GM18909 (cell line): ENCODE data around the gene NSUN6.

Experiments used
- ATAC-seq: cut with Tn5 transposase; IDR thresholded peaks from one replicate; pipeline ENCODE4 v1.9.1; 2021; ENCODE audit warnings: mild to moderate bottlenecking; ENCODE audit not compliant: unreplicated experiment, poor library complexity

The NSUN6 gene

GRCh38 chr10:18566177-18566576 is 85.2 kb downstream of the NSUN6 start:
- ATAC-seq = no peak

GRCh38 chr10:18565006-18565405 is 86.4 kb downstream of the NSUN6 start:
- no peak for ATAC-seq

GRCh38 chr10:18563003-18563726 is 88.2 kb downstream of the NSUN6 start:
- no peak for ATAC-seq

DNA sequence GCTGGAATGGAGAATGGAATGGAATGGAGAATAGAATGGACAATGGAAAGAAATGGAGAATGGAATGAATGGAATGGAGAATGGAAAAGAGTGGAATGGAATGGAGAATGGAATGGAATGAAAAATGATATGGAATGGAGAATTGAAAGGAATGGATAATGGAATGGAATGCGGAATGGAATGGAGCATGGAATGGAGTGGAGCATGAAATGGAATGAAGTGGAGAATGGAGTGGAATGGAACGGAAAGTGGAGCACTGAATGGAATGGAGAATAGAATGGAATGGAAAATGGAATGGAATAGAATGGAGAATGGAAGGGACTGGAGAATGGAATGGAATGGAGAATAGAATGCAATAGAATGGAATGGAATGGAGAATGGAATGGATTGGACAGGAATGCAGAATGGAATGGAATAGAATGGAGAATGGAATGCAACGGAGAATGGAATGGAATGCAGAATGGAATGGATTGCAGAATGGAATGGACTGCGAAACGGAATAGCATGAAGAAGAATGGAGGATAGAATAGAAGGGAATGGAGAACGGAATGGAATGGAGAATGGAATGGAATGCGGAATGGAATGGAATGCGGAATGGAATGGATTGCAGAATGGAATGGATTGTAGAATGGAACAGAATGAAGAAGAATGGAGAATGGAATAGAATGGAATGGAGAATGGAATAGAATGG is 89.4 kb downstream of the NSUN6 start:
- ATAC-seq = no peak

DNA sequence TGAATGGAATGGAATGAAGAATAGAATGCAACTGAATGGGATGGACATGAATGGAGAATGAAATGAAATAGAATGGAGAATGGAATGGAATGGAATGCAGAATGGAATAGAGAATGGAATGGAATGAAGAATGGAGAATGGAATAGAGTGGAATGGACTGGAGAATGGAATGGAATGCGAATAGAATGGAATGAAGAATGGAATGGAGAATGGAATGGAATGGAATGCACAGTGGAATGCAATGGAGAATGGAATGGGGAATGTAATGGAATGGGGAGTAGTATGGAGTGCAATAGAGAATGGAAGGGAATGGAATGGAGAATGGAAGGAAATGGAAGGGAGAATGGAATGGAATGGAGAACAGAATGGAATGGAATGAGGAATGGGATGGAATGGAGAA is 93.4 kb downstream of the NSUN6 start:
- ATAC-seq = no peak

DNA sequence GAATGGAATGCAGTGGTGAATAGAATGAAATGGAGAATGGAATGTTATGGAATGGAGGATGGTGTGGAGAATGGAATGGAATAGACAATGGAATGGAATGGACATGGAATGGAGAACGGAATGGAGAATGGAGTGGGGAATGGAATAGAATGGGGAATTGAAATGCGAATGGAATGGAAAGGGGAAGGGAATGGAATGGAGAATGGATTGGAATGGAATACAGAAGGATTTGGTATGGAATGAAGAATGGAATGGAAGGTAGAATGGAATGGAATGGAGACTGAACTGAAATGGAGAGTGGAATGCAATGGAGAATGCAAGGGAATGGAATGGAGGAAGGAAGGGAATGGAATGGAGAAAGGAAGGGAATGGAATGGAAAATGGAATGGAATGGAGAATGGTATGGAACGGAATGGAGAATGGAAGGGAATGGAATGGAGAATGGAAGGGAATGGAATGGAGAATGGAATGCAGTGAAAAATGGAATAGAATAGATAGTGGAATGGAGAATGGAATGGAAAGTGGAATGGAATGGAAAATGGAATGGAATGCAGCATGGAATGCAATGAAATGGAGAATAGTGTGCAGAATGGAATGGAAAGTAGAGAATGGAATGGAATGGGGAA is 94.8 kb downstream of the NSUN6 start:
- ATAC-seq = no peak

DNA sequence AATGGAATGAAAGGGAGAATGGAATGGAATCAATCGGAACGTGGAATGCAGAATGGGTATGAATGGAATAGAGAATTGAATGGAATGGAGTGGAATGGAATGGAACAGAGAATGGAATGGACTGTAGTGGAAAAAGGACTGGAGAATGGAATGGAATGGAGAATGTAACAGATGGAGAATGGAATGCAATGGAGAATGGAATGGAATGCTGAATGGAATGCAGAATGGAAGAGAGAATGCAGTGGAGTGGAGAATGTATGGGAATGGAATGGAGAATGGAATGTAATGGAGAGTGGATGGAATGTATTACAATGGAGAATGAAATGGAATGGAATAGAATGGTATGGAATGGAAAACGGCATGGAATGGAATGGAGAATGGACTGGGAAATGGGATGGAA is 96.9 kb downstream of the NSUN6 start:
- ATAC-seq = no peak

DNA sequence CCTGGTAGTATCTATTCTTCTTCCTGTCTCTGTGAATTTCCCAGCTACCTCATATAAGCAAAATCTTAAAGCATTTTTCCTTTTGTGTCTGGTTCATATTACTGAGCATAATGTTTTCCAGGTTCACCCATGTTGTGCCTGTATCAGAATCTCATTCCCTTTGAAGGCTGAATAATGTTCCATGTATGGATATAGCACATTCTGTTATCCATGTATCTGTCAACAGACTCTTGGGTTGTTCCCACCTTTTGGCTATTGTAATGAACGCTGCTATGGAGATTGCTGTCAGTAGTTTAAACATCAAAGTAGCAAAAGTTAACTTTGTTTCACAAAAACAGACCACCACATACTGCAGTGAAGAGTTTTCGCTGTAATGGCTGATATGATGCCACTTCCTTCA is 99.9 kb downstream of the NSUN6 start:
- ATAC-seq = no peak

- no peak for ATAC-seq
Observed at GRCh38 chr10:18549105-18549504, 102.3 kb downstream of the NSUN6 start.

- ATAC-seq = no peak
Observed at GRCh38 chr10:18545621-18546305, 105.6 kb downstream of the NSUN6 start.

DNA sequence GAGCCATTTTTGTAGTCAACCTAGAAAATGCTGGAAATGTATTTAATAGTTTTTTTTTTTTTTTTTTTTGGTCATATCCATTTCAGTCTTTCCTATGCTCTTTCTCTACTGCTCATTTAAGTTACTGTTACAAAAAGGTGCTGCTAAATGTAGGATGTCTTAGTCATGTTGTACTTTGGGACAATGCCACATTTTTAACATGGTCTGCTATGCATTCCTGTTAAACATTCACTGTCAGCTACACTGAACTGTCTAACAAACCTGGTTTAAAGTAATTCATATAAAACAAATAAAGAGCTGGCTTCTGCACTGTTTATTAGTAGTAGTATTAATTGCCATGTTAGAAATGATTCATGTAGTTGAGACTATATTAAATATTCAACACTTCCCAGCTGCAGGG is 108.6 kb downstream of the NSUN6 start:
- no peak for ATAC-seq

GRCh38 chr10:18540195-18540594 is 111.2 kb downstream of the NSUN6 start:
- no peak for ATAC-seq

DNA sequence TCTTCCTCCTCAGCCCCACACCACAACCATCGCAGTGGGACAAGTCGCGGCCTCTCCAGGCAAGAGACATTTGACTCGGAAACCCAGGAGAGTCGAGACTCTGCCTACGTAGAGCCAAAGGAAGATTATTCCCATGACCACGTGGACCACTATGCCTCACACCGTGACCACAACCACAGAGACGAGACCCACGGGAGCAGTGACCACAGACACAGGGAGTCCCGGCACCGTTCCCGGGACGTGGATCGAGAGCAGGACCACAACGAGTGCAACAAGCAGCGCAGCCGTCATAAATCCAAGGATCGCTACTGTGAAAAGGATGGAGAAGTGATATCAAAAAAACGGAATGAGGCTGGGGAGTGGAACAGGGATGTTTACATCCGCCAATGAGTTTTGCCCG is 112.1 kb downstream of the NSUN6 start:
- no peak for ATAC-seq

DNA sequence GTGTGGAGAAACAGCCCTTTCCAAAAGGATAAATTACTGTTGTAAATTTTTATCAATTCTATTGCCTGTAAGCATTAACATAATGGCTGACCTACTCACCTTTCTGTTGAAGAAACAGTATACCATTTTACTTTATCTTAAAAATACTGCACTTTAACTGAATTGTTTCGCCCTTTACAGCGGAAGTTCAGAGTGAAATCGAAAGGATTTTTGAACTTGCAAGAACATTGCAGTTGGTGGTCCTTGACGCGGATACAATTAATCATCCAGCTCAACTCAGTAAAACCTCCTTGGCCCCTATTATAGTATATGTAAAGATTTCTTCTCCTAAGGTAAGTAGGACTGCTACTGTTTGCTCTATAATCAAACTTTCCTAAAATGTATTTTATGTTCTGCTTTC is 117.5 kb downstream of the NSUN6 start:
- ATAC-seq = no peak

DNA sequence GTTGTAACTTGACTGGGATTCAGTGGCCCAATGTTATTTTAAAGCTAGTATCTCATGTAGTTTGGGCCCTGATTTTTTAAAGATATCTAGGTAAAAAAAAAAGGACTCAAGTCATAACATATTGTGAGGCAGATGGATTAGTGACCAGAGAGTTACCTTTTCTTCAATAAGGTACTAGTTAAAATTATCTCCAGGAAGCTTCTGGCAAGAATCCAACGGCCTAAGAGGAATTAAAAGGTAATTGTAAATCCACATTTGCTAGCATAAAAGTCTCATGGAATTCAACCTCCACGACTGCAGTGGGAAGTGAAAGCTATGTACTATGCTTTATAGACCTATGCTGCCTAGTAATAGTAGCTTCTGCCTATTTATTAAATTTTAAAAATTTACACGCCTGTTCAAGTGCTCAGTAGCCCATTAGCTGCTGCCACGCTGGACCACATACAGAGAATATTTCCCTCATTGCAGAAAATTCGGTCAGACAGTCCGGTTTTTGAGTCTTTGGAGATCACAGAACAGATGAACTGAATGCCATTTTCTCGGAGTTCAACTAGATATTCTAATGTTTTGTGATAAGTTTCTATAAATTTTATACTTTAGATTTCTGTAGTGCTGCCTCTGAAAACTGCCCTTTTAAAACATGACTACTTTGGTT is 118.4 kb downstream of the NSUN6 start:
- no peak for ATAC-seq

DNA sequence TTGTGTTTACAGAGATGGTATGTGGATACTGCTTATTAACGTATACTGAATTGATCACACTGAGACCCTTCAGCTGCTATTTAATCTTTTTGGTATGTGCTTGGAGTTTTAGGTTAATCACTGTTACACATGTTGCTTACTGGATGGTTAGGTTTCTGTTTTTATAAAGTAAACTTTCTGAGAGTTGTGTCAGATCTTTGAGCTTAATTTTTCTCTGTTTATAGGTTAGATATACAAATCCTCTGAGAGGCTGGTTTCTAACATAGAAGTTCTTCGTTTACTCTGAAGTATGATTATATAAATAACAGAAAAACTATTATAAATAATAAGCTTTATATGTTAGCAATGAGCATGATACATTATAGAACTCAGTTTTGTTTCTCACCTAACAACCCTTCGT is 123.1 kb downstream of the NSUN6 start:
- no peak for ATAC-seq

DNA sequence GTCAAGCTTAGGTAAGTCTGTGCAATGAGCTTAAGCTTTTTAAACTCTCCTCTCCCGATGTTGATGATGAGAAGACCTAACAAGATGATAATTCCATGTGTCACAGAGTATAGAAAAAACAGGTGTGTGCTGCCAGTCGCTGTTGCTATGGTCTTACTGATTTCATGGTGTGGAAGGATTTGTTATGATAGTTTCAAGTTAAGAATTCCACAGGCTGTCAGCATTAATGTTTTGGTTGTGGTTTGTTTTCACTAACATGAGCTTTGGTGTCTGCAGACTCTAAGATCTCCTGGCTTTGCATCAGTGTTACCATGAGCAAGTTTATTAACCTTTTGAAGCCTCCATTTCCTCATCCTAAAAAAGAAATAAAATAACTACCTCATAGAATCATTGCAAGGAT is 123.7 kb downstream of the NSUN6 start:
- no peak for ATAC-seq

DNA sequence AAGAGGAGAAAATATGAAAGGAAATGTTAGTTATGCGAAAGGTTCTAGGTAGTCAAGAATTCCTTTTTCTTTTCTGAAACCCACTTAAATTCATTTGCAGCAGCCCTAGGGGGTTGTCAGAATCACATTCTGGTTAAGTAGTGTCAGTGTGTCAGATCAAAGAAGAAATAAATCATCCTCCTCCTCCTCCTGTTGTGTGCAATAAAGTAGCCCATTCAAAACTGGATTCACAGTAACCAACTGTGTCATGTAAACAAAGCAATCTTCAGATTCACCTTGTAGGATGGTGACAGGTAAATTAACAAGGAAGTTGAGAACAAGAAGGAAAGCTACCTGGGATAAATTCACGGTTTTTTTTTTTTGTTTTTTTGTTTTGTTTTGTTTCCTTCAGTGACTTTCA is 127.5 kb downstream of the NSUN6 start:
- ATAC-seq = no peak

DNA sequence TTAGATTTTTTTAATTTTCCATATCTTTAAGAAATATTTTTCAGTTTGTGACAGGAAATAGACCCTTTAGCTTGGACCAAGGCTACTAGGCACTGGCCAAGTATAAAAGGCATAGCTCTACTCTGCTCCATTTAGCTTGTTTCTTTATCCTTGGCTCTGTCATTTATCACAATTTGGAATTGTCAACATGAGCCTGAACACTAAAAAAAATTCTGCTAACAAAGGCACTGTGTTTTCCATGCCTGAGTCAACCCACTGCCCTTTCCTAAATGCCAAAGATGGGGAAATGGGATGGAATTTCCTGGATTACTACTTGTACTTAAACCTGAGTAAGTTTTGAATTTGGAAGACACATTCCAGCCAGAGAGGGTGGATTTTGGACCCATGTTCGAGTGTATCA is 128.4 kb downstream of the NSUN6 start:
- ATAC-seq = no peak

DNA sequence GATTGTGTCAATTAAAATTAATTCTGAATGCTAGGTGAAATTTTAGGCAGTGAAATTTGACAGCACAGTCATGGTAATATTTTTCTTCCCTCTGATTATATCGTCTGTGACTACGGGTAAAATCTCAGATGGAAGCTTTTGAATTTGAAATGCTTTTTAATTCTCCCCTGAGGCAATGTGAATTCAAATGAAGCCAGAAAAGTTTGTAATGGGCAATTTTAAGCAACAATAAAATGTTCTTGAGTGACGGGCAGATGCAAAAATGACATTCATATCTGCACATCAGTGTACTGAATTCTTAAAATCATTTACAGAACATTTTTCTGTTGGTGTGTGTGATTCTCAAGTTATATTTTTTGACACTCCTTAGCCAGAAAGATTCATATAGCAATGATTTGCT is 134.5 kb downstream of the NSUN6 start:
- ATAC-seq = no peak

DNA sequence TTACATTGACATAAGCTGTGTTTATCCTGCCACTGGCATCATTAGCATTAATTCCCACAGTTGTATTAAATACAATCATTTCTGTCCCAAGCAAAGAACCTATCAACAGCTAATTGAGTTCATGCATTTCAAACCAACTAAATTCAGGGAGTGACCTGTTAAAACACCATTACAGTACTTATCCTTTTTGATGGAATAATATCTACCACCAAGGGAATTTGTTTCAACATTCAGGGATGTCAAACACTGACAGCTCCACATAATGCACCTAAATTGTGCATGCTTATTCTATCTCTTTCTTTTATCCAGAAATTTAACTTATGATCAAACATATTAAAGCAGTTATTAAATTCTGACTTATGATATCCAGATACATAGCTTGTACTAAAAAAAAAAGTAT is 136.8 kb downstream of the NSUN6 start:
- no peak for ATAC-seq
